Ramos (cell line): ENCODE data around the gene ATP1B4.

Experiments
- in situ Hi-C: fragments of 300-500 bp; cut with MboI; formaldehyde crosslinking; loops from one replicate; pipeline ENCODE4 v1.14.3; 2022; ENCODE audit warnings: low sequenced_read_pairs; ENCODE audit not compliant: unreplicated experiment

ATP1B4 gene

DNA sequence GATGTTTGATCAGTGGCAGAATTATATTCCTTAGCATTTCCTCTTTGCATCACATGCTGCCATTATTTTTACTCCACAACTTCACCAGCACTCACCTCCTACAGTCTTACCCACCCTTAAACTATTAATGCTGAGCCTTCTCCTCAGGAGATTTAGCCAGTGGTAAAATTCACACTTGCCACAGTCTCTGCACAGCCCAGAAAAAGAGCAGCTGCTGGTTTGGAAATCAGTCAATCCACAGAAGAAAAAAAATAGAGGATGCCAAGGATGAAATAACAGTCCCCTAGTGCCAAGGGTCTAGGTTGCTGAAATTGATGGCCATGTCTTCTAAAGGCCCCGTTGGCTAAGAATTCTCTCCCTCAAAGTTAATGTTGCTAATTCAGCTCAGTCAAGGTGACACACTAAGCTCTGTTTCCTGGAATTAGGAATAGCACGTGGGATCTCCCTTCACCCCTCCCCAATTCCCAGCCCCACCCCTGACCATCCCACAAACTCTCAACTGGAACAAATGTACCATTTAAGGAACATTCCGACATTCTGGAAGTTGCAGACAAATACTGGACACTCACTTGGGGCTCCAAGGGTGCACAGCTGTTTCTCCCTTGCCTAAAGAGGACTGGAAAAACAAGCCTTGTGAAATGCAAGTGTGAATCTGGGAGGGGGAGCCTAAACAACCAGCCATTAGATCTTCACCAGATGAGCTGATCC is 5.7 kb downstream of the ATP1B4 start:
- in situ Hi-C loops: loop anchor here (10.0 kb wide), 1 partner anchor 107 kb away; no protein-coding TSS in a partner anchor

DNA sequence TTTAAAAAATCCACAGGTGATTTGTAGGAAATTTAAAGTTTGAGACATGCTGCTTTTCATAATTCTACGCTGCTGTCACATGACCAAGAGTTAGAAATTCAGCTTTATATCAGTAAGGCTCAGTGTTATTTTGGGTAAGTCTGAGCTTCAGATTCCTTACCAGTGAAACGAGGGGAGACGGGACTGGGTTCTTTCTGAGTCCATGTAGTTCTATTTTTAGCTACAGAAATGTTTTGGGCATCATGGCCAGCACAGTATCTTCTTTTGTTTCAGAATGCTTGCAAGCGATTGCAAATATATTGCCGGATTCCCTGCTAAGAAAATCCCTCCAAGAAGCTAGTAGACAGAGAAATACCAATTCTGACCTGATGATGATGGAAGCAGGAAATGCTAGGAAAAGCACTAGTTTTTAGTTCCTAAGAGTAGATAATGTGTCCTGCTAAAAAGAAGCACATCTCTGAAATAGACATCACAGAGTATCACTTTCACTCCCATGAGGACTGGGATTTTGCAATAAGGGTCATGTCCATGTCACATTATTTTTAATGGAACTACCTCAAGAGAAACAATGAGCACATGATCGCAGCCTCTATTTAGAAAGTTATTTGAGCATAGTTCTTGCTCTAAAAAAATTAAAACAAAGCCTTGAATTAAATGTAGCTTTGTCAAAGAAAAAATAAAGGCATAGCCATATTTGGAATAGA is 10.9 kb downstream of the ATP1B4 start:
- in situ Hi-C loops: no loop called here

DNA sequence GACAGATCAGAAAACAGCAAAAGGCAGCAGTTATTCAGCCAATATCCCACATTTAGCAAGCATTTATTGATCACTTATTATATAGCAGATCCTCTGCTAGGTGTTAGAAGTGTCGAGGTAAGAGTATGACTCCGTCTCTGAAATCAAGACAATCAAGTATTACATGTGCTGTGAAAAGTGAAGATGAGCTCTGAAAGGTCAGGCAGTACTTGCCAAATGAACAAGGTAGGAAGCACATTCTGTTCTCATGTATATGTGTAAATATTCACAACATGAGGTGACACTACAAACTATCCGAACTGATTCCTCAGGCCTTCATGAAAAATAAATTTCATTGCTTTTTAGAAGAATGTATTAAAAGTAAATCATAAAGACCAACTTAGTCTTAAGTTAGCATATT is 15.3 kb downstream of the ATP1B4 start:
- in situ Hi-C loops: no loop called here

DNA sequence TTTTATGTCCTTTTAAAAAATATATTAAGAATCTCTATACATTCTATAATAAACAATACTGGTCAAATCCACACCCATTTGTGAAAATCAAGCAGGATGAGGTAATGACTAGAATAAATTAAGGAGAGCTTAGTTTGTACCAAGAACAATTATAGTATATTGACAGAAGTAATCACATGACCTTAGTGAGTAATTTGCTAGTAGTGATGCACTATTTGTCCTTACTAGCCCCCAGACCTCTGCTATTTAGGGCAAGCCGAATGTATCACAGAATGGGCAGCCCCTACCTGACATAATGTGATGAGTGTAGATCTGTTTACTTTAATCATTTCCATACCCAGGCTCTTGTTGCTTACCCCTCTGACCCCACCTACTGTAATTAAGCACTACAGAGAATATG is 15.8 kb downstream of the ATP1B4 start:
- in situ Hi-C loops: no loop called here

DNA sequence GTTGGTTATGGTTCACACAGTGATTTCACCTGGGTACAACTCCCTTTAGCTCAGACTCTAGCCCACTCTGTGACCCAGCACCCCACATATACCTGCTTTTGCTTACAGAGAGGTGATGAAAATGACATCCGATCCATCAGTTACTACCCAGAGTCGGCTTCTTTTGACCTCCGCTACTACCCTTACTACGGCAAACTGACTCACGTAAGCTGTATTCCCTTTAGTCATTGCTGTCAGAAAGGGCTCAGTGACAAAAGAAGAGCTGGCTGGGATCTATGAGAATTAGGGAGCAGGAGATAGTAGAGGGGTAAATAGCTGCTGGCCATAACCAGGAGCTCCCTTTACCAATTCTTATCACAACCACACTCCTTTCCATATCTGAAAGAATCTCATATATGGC is 16.7 kb downstream of the ATP1B4 start:
- in situ Hi-C loops: no loop called here

DNA sequence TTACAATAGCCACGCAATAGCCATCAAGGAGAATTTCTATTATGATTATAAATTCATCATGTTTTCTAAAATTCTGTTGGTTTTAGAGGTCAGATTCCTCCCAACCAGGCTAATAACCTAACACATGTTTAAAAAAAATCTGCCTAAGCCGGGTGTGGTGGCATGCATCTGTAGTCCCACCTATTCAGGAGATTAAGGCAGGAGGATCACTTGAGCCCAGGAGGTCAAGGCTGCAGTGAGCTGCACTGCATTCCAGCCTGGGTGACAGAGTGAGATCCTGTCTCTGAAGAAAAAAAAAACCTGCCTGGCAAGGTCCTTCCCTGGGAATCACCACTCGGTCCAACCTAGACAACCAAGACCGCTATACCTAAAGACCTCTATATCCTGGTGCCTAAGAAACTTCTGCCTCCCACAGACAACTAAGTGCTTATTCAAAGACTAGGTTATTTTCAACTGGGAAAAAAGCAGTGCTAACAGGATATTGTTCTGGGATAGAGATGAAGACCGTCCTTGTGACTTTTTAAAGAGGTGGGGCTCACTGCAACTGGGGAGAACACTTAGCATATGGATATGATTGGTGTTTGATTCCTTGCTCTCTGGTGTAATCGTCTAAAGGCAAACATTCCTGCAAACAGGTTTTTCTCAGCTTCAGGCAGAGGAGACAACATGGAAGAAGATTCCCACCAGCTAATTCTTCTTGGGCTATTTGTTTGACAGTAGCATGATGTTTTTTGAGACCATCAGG is 18.2 kb downstream of the ATP1B4 start:
- in situ Hi-C loops: no loop called here

DNA sequence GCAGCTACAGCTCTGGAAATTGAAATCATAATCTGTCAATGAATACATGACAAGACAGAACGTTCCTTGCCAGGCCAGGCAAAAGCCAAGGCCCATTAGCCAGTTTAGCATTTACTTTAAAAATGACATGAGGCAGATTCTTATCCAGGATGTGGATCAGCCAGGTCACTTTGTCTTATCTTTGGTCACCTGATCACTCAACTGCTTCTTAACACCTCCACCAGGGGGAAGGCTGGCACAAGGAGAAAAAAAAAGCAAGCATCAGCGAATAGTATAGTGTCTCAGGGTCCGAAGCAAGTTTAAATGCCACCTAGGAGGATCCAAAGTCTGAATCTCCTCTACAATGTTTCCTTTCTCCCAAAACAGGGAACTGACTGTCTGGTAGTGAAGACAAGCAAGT is 18.8 kb downstream of the ATP1B4 start:
- in situ Hi-C loops: no loop called here

DNA sequence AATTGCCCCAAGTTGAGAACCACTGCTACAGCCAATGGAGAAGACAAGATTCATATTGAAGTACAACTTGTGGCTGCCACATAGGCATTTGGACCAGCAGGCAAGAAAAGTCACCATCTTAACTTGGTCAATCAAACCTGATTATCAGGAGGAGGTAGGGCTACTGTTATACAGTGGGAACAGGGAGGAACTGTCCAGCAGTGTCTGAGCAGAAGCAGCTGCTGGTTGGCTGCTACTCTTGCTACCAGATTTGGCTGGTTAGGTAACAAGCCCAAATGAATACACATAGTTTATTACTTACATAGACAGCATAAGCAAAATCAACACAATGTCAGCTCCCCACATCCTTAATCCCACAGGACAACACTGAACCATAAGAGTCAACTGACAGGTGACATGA is 39.4 kb downstream of the ATP1B4 start:
- in situ Hi-C loops: no loop called here

DNA sequence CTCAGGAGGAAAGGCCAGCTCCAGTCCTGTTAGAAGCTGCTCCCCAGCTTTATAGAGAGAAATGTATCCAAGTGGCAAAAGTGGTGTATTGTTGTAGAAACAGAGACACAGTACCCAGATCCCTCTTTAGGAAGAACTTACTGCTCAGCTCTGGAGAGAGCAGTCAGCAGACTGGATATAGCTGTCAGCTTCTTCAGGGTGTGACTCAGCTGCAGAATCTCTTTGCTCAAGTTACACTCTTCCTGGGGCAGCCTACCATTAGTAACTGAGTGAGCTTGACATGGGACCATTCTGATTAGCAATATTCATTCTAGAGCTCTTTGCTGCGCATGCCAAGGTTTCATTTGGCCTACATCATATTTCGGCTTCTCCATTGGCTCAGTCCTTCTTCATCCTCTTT is 40.5 kb downstream of the ATP1B4 start:
- in situ Hi-C loops: no loop called here

DNA sequence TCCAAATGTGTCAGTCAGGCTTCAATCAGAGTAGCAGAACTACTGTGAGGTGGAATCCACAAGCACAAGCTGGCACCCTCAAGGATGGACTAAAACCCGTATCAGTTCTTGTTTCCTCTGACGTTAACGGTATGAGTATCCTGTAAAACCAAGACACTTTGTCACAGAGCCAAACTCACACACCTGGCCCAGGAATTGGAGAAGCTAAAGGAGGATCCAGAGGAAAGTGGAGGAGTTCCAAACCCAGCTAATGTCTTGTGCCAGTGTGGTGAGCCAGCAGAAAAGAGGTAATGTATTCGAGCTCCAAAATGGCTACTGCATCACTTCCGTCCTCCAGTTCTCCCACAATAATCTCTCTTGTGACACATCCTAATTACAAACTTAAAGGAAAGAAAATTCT is 44.7 kb downstream of the ATP1B4 start:
- in situ Hi-C loops: no loop called here

DNA sequence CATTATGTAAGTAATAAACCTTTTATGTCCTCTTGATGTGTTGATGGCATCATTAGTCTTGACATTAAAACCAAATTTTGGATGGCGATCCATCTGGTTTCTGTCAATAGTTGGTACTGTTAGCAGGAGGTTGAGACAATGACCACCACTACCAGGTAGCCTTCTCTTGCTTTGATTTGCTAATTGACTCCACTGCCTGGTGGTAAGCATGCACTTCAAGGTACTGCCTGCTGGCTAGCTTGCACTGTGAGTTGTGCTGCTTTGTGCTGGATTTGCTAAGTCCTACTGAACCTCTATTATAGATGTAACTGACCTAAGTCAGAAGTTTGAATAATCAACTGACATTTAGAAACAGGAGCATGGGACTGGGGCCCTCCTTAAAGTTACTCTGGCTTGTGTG is 46.3 kb downstream of the ATP1B4 start:
- in situ Hi-C loops: no loop called here

DNA sequence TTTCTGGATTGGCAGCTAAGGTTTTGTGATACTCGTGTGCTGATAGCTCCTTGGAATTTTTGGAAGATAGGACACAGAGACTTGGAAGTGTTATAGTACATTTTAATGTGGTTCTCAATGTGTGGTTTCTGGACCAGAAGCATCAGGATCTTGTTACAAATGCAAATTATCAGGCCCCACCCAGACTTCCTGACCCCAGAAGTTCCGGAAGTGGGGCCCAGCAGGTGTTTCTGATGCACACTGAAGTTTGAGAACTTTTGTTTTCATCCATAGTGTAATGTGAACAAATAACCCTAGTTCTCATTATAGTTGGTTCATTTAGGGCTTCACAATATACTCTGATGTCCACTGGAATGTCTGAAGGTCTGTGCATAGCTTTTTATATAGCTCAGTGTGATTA is 57.6 kb downstream of the ATP1B4 start:
- in situ Hi-C loops: no loop called here

DNA sequence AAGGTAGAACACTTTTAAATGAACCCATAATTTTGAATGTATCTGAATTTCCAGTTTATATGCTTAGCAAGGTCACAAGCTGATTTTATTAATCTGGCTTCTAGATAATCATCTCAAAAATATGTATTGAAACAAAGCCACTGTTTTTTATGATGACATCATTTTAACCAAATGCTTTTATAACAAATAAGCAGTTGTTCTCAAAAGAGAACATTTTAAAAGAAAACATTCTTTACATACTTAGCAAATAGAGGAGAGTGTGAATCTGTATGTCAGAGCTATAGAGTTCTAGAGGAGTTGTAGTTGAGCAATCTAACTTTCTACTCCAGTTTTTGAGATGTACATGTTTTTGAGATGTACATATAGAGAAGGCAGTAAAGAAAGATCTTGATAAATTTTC is 64.7 kb downstream of the ATP1B4 start:
- in situ Hi-C loops: no loop called here

DNA sequence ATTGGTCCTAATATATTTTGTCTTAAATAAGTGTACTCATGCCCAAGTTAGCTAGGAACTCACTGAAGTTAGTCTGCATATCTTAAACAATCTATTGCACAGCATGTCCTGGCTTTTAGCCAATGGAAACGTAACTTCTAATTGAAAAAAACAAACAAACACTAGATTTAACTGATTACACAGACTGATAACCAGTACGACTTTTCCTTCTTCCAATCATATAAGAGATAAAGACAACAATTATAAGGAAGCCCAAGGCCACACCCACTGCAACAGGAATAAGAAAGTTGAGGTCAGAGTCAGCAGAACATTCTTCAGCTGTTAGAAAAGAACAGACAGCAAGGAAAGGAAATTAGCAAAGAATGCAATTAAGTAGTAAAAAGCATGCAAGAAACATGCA is 66.4 kb downstream of the ATP1B4 start:
- in situ Hi-C loops: no loop called here

DNA sequence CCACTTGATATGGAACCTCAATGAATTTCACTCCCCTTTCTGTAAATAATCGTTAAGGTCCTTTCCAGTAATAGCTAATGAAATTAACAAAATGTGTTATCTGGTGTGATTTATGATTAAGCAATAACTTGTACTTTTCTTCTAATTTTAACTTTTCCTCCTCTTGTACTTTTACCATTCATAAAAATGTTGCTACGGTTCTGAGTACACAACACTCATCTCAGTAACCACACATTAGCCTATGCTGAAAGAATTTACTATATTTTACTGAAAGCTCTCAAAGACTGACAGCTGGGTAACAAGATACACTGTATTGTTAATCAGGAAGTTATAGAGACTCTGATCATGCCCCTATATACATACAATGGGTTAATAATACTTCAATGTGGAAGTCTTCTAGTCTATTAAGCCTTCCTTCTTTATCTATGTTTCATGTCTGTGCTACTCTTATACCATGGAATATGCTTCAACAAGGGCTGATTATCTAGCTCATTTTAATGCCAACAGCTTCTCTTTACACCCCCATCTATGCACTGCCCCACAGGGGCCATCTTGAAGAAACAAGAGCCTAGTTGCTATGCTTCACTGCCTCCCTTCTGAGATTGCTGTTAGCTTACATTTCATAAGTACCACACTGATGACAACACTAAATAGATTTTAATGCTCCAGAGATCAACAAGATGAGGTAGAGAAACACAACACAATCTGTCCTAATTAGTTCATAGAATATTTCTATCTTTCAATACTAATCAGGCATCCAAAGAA is 68.1 kb downstream of the ATP1B4 start:
- in situ Hi-C loops: no loop called here
